ENCODE measurements around the gene SPATA9. TPM values are rescaled to one million over a fixed set of nuclear protein-coding genes. Genes with fewer than 3 reads are reported as not detected.
A peak's percentile ranks its signal among the peaks of the same experiment; 100 is the strongest.

Gene SPATA9
- polyA plus RNA-seq, 1 experiment: 0.53 TPM

GRCh38 chr5:95670568-95670967 is 12.2 kb downstream of the SPATA9 start:
- ChIA-PET POLR2A (interaction anchor here (0.9 kb wide), 1 partner anchor 55 kb away, joined by 5 read pairs; no protein-coding TSS in a partner anchor), CTCF (interaction anchor here (0.5 to 1.8 kb wide), 7 partner anchors 26 to 176 kb away, joined by 3 to 6 read pairs (median 3); no protein-coding TSS in a partner anchor)
- no peak overlapping the region for H3K4me3 ChIP-seq (ENCODE audit: low read depth, low read length)
- DNase-seq (ENCODE audit: low read depth): no peak
- H3K27me3 ChIP-seq (ENCODE audit: control insufficient read depth, insufficient read depth, low read length): no peaks in the 10 kb centered on the region
- no peak for TF ChIP-seq CTCF (IDR thresholded peaks at IDR 0.05; ENCODE audit: insufficient read depth, low read depth, low read length)
- H3K36me3 ChIP-seq (ENCODE audit: control insufficient read depth, insufficient read depth, low read length): no peaks in the 10 kb centered on the region

- CTCF ChIA-PET: interaction anchor here (1.1 to 1.8 kb wide), 5 partner anchors 11 to 176 kb away, joined by 3 read pairs; no protein-coding TSS in a partner anchor
- H3K27me3 ChIP-seq (ENCODE audit: control insufficient read depth, insufficient read depth, low read length): no peaks in the 10 kb centered on the region
- no peak overlapping the region for H3K4me3 ChIP-seq (ENCODE audit: low read depth, low read length)
- POLR2A ChIA-PET: interaction anchor here (0.9 kb wide), 1 partner anchor 56 kb away, joined by 5 read pairs; no protein-coding TSS in a partner anchor
- no peak for DNase-seq (ENCODE audit: low read depth)
- H3K36me3 ChIP-seq (ENCODE audit: control insufficient read depth, insufficient read depth, low read length): no peaks in the 10 kb centered on the region
- no peak for TF ChIP-seq CTCF (IDR thresholded peaks at IDR 0.05; ENCODE audit: insufficient read depth, low read depth, low read length)
Measured at GRCh38 chr5:95669985-95670384, 12.8 kb downstream of the SPATA9 start.

GRCh38 chr5:95669540-95669939 is 13.3 kb downstream of the SPATA9 start:
- CTCF ChIA-PET: interaction anchor here (1.2 to 1.8 kb wide), 4 partner anchors 11 to 177 kb away, joined by 3 read pairs; no protein-coding TSS in a partner anchor
- no peak for TF ChIP-seq CTCF (IDR thresholded peaks at IDR 0.05; ENCODE audit: insufficient read depth, low read depth, low read length)

GRCh38 chr5:95668728-95669127 is 14.1 kb downstream of the SPATA9 start:
- no peak for DNase-seq (ENCODE audit: low read depth)
- Histone ChIP-seq H3K4me3 (ENCODE audit: low read depth, low read length) (no peak overlapping the region), H3K36me3 (ENCODE audit: control insufficient read depth, insufficient read depth, low read length) (no peaks in the 10 kb centered on the region), H3K27me3 (ENCODE audit: control insufficient read depth, insufficient read depth, low read length) (no peaks in the 10 kb centered on the region)
- POLR2A ChIA-PET: no interaction called here
- TF ChIP-seq CTCF (IDR thresholded peaks at IDR 0.05; ENCODE audit: insufficient read depth, low read depth, low read length): no peak
- CTCF ChIA-PET: interaction anchor here (1.2 to 5.9 kb wide), 2 partner anchors 65 to 177 kb away, joined by 3 to 54 read pairs; partner anchors contain the start of gene RHOBTB3

More at GRCh38 chr5:95669540-95669939, 13.3 kb downstream of the SPATA9 start:
- no peaks in the 10 kb centered on the region for H3K36me3 ChIP-seq (ENCODE audit: control insufficient read depth, insufficient read depth, low read length)
- POLR2A ChIA-PET: interaction anchor here (0.9 kb wide), 1 partner anchor 56 kb away, joined by 5 read pairs; no protein-coding TSS in a partner anchor
- H3K27me3 ChIP-seq (ENCODE audit: control insufficient read depth, insufficient read depth, low read length): no peaks in the 10 kb centered on the region
- no peak overlapping the region for H3K4me3 ChIP-seq (ENCODE audit: low read depth, low read length)
- DNase-seq (ENCODE audit: low read depth): peak; percentile 91

GRCh38 chr5:95668216-95668615 is 14.6 kb downstream of the SPATA9 start:
- ChIA-PET POLR2A (no interaction called here), CTCF (interaction anchor here (1.2 to 5.9 kb wide), 2 partner anchors 65 to 178 kb away, joined by 3 to 54 read pairs; partner anchors contain the start of gene RHOBTB3)
- no peaks in the 10 kb centered on the region for H3K36me3 ChIP-seq (ENCODE audit: control insufficient read depth, insufficient read depth, low read length)
- DNase-seq (ENCODE audit: low read depth): no peak
- TF ChIP-seq CTCF (IDR thresholded peaks at IDR 0.05; ENCODE audit: insufficient read depth, low read depth, low read length): no peak
- H3K27me3 ChIP-seq (ENCODE audit: control insufficient read depth, insufficient read depth, low read length): no peaks in the 10 kb centered on the region
- H3K4me3 ChIP-seq (ENCODE audit: low read depth, low read length): no peak overlapping the region

Measured in BJ (cell line).